ENCODE measurements around the gene SNX2. TPM values are rescaled to one million over a fixed set of nuclear protein-coding genes. Genes with fewer than 3 reads are reported as not detected.

Gene SNX2
- 10 to 100 TPM; 46.1 to 97.4 (median 52.8) TPM for total RNA-seq

GRCh38 chr5:122774861-122775549 lies at the start of gene SNX2:
Gene SNX2, plus strand, starts transcription at chr5:122775080. Its CDS starts 24 bp downstream, at chr5:122775104.
- TF ChIP-seq CTCF (IDR thresholded peaks at IDR 0.05) (peak in 3 of 6 experiments; percentile 26 to 41 (median 39)), POLR2A (IDR thresholded peaks at IDR 0.05) (peak; percentile 61 to 76)
- H3K36me3 ChIP-seq: no peaks in the 10 kb centered on the region
- DNase-seq: peak; percentile 95 to 99 (median 98)
- H3K4me3 ChIP-seq: peak within 1 kb of the TSS; percentile 75 to 94 (median 83)
- peak within 1 kb of the TSS; percentile 86 to 93 (median 88) for H3K27ac ChIP-seq
- H3K4me1 ChIP-seq: peaks cover 0 to 19% (median 7%) of the 10 kb centered on the region in 4 donors
- H3K9me3 ChIP-seq: no peaks in the 10 kb centered on the region
- no peaks in the 10 kb centered on the region for H3K27me3 ChIP-seq

GRCh38 chr5:122727112-122727541 lies 47.8 kb upstream of the SNX2 start:
- no peaks in the 10 kb centered on the region for H3K27me3 ChIP-seq
- no peaks in the 10 kb centered on the region for H3K36me3 ChIP-seq
- H3K9me3 ChIP-seq: no peaks in the 10 kb centered on the region
- H3K4me1 ChIP-seq: no peaks in the 10 kb centered on the region
- no peak overlapping the region for H3K4me3 ChIP-seq
- no peak overlapping the region for H3K27ac ChIP-seq
- TF ChIP-seq POLR2A (IDR thresholded peaks at IDR 0.05) (no peak), CTCF (IDR thresholded peaks at IDR 0.05) (no peak)
- DNase-seq: no peak

GRCh38 chr5:122730037-122730436 lies 44.8 kb upstream of the SNX2 start:
- Histone ChIP-seq H3K27ac (no peak overlapping the region), H3K4me1 (no peaks in the 10 kb centered on the region), H3K27me3 (no peaks in the 10 kb centered on the region), H3K4me3 (no peak overlapping the region), H3K9me3 (no peaks in the 10 kb centered on the region), H3K36me3 (no peaks in the 10 kb centered on the region)
- TF ChIP-seq POLR2A (IDR thresholded peaks at IDR 0.05) (no peak), CTCF (IDR thresholded peaks at IDR 0.05) (no peak)
- DNase-seq: no peak

- no peak for DNase-seq
- H3K4me1 ChIP-seq: no peaks in the 10 kb centered on the region
- TF ChIP-seq POLR2A (IDR thresholded peaks at IDR 0.05) (no peak), CTCF (IDR thresholded peaks at IDR 0.05) (no peak)
- H3K27ac ChIP-seq: no peak overlapping the region
- H3K4me3 ChIP-seq: no peak overlapping the region
- H3K36me3 ChIP-seq: no peaks in the 10 kb centered on the region
- H3K27me3 ChIP-seq: no peaks in the 10 kb centered on the region
- no peaks in the 10 kb centered on the region for H3K9me3 ChIP-seq
Measured at GRCh38 chr5:122730456-122730855, 44.4 kb upstream of the SNX2 start.

GRCh38 chr5:122736086-122736845 lies 38.6 kb upstream of the SNX2 start:
- Histone ChIP-seq H3K27me3 (no peaks in the 10 kb centered on the region), H3K4me1 (no peaks in the 10 kb centered on the region), H3K36me3 (no peaks in the 10 kb centered on the region), H3K4me3 (no peak overlapping the region), H3K9me3 (no peaks in the 10 kb centered on the region), H3K27ac (no peak overlapping the region)
- DNase-seq: no peak
- no peak for TF ChIP-seq CTCF (IDR thresholded peaks at IDR 0.05)
- TF ChIP-seq POLR2A (IDR thresholded peaks at IDR 0.05): no peak
